HK-2 (cell line): Measurements from ENCODE around the gene ANKRD24.
A peak's percentile ranks its signal among the peaks of the same experiment; 100 is the strongest.
"Not testable (repeated sequence)": the region's sequence is repeated elsewhere in the genome, so short reads cannot be mapped to it uniquely, and the experiment has no call there.

Source experiments
- DNase-seq: peaks from one replicate; pipeline ENCODE4 v3.0.0-alpha.2; 2018; ENCODE audit not compliant: unreplicated experiment

The ANKRD24 gene

DNA sequence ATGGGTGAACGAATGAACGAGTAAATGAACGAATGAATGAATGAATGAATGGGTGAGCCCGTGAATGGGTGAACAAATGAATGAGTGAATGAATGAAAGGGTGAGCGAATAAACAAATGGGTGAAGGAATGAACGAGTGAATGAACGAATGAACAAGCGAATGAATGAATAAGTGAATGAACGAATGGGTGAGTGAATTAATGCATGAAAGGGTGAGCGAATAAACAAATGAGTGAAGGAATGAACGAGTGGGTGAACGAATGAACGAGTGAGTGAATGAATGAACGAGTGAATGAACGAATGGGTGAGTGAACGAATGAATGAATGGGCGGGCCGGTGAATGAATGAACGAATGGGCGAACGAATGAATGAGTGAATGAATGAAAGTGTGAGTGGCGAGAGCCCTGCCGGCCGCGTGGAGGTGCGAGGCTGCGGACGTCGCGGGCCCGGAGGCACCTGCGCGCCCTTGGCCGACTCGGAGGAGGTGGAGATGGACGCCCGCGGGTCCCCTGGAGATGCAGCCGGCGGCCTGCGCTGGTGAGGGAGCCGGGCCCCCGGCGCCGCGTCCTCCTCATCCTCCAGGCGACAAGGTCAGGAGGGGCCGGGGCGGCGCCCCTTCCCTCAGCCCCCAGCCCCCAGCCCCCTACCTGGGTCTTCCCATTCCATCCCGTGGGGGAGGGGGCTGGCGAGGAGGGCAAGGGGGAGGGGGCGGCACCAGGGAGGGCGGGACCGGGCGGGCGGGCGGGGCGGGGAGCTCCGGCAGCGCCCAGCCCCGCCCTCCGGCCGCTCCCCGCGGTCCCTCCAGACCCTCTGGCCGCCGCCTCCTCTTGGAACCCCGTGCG lies 15.4 kb downstream of the ANKRD24 start:
- no peak for DNase-seq

DNA sequence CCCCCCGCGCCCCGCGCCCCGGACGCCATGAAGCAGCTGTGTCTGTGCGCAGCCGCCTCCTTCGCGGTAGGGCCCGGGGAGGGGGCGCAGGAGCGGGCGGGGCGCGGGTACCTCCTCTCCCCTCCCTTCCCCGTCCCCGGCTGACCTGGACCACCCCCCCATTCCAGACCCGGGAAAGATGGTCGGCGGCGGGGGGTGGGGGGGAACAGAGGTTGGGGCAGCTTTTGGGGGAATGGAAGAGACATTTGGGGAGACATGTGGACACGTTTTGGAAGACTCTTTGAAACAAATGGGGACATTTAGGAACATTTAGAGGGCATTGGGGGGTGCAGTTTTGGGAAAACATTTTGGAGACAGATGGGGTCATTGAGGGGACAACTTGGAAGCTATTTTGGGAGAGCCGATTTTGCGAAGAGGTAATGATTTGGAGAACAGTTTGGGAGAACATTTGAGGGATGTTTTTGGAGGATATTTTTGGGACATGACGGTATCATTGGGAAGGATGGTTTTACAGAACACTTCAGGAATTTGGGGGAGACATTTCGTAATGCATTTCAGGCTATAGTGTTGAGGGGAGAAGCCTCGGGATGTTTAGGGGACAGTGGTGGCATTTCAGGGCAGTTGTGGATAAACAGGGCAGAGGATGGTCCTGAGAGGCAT lies 16.1 kb downstream of the ANKRD24 start:
- no peak for DNase-seq

DNA sequence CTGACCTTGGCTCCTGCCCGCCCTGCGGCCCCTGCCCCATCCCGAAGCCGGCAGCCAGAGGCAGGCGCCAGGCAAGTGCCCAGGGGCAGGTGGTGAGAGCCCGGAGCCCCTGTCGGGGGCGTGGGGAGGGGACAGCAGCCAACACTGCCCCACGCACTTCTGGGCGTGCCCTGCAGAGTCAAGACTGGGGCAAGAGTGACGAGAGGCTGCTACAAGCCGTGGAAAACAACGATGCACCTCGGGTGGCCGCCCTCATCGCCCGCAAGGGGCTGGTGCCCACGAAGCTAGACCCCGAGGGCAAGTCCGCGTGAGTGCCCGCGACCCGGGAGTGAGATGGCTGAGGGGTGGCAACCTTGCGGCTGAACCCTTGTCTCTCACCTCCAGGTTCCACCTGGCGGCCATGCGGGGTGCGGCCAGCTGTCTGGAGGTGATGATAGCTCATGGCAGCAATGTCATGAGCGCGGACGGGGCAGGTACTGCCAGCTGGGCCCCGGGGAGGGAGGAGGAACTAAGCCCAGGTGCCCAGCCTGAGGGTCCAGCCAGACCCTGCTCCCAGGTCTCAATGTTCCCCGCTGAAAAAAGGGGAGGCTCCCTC lies 17.3 kb downstream of the ANKRD24 start:
- DNase-seq, result no peak

DNA sequence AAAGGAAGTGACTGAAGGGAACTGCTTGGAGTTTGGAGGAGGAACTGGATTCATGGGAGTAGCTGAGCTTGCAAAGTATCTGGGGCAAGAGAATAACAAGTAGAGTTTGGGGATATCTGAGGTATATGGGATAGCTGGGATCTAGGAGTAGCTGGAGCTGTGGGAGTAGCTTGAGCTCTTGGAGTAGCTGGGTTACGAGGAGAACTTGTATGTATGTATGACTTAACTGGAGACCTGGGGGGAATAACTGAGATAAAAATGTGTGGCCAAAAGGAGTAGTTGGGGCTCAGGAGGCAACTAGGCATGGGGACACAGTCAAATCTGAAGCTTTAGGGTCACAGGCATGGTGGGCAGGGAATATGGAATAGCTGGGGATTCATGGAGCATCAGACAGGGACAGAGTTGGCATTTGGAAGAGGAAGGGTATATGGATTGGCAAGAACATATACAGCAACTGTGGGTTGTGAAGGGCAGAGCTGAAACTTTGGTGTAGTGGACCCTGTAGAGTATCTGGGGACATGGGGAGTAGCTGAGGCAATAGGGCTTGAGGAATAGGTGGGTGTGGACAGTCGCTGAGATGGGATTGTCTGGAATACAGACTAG lies 18.6 kb downstream of the ANKRD24 start:
- no peak for DNase-seq

DNA sequence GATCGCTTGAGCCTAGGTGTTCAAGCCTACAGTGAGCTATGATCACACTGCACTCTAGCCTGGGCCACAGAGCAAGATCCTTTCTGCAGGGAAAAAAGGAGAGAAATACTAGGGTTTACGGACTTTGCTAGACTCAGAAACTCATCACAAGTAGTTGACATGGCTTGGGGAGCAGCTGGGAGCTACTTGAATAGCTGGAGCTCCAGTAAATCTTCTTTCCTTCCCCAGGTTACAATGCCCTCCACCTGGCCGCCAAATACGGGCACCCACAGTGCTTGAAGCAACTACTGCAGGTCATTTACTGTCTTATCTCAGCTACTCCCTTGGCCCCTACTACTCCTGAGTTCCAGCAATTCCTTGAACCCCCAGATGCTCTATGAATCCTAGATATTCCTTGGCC lies 19.3 kb downstream of the ANKRD24 start:
- no peak for DNase-seq

DNA sequence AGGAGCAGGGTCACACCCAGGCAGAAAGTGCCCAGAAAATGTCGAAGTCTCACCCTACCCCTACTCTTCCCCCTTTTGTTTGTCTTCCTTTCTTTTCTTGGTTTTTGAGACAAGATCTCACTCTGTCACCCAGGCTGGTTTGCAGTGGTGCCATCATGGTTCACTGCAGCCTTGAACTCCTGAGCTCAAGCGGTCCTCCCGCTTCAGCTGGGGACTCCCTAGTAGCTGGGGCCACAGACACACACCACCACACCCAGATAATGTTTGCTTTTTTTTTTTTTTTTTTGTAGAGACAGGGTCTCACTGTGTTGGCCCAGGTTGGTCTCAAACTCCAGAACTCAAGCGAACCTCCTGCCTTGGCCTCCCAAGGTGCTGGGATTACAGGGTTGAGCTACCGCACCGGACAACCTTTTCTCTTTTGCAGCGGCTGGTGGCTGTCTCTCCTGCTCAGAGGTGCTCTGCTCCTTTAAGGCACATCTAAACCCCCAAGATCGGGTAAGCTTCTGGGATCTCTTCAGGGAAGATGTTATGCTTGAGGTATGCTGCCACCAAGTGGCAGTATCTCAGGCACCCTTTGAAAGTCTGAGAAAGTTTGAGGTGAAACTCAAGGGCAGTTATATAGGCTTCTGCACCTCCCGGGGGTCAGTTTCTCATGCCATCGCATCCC lies 24.5 kb downstream of the ANKRD24 start:
- peak; percentile 26 for DNase-seq

DNA sequence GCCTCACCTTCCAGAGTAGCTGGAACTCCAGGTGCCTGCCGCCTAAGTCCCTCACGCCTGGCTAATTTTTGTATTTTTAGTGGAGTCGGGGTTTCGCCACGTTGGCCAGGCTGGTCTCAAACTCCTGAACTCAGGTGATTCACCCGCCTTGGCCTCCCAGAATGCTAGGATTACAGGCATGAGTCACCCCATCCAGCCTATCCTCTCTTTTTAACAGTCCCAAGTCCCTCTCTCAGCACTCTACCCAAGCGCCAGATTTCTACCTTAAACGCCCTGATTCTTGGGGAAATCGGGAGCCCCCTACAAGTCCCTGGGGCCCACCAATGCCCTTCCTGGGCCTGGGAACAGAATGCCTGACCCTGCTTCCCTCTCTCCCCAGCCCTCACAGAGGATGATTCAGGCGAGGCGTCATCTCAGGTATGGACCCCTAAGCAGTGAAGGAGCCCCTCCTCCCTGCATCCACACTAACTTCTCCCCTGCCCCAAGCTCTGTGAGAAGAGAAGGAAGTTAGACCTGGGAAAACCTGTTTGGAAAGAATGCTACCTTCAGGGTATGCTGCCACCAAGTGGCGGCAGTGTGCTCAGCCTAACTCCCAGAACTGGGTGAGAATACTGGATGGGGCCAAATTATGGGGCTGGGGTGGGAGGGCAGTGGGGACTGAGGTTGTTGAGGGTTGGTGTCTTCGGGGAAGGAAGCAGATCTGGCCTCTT lies 26.1 kb downstream of the ANKRD24 start:
- peak; percentile 75 for DNase-seq

DNA sequence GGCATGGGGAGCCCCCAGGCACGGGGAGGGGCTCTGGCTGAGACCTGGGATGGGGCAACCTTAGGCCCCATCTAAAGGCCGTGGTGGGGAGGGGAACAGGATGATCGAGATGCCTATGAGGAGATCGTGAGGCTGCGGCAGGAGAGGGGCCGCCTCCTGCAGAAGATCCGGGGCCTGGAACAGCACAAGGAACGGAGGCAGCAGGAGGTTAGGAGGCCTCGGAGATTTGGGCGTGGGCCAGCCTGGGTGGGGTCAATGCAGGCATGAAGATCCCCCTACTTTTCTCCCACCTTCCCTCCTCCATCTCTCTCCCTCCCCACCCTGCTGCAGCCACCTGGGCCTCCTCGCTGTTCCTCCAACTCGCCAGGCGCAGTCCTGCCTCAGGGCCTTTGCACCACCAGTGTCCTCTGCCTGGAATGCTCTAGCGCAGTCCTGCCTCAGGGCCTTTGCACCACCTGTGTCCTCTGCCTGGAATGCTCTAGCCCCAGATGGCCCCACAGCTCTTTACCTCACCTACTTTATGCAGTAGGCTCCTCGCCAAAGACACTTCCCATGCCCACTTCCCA lies 27.8 kb downstream of the ANKRD24 start:
- no peak for DNase-seq

DNA sequence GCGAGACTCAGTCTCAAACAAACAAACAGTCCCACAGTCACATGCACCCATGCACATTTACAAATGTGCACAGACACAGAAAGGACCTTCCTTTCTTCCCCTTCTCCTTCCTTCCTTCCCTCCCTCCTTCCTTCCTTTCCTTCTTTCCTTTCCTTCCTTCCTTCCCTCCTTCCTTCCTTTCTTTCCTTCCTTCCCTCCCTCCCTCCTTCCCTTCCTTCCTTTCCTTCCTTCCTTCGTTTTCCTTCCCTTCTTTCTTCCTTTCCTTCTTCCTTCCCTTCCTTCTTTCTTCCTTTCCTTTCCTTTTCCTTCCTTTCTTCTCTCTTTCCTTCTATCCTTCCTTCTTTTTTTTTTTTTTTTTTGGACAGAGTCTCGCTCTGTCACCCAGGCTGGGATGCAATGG lies 30.6 kb downstream of the ANKRD24 start:
- DNase-seq, result no peak

DNA sequence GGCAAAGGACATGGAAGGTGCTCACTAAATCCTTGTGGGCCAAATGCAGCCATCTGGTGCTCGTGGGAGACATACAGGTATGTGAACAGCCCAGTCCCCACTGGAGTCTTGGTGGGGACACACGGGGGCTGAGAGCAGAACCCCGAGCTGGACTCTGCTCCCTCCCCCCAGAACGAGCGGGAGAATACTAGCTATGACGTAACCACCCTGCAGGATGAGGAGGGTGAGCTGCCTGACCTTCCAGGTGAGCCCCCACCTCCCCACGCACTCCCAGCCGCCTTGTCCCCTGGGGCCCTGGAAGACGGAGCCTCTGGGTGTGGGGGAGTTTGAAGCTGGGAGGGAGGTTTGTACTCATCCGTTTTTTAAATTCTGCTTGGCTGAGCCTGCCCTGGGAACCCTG lies 33.3 kb downstream of the ANKRD24 start:
- no peak for DNase-seq

DNA sequence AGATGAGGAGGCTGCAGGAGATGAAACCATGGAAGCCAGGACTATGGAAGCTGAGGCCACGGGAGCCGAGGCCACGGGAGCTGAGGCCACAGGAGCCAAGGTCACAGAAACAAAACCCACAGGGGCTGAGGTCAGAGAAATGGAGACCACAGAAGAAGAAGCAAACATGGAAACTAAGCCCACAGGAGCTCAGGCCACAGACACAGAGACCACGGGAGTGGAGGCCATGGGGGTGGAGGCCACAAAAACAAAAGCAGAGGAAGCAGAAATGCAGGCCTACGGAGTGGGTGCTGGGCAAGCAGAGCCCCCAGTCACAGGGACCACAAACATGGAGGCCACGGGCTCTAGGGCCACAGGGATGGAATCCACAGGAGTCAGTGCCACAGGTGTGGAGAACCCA lies 34.4 kb downstream of the ANKRD24 start:
- DNase-seq, result no peak

DNA sequence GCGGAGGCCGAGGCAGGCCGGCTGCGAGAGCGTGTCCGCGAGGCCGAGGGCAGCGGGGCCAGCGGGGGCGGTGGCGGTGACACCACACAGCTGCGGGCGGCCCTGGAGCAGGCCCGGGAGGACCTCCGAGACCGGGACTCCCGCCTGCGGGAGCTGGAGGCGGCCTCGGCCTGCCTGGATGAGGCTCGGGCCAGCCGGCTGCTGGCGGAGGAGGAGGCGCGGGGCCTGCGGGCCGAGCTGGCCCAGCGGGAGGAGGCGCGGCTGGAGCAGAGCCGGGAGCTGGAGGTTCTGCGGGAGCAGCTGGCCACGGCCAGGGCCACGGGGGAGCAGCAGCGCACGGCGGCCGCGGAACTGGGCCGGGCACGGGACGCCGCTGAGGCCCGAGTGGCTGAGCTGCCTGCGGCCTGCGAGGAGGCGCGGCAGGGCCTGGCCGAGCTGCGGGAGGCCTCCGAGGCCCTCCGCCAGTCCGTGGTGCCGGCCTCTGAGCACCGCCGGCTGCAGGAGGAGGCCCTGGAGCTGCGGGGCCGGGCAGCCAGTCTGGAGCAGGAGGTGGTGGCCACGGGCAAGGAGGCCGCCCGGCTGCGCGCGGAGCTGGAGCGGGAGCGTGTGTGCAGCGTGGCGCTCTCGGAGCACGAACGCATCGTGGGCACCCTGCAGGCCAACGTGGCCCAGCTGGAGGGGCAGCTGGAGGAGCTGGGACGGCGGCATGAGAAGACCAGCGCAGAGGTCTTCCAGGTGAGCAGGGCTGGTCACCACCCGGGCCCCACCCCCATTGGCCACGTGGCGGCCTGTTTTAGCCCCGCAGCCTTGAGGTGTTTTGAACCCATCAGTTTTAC lies 35.2 kb downstream of the ANKRD24 start:
- DNase-seq, result no peak

DNA sequence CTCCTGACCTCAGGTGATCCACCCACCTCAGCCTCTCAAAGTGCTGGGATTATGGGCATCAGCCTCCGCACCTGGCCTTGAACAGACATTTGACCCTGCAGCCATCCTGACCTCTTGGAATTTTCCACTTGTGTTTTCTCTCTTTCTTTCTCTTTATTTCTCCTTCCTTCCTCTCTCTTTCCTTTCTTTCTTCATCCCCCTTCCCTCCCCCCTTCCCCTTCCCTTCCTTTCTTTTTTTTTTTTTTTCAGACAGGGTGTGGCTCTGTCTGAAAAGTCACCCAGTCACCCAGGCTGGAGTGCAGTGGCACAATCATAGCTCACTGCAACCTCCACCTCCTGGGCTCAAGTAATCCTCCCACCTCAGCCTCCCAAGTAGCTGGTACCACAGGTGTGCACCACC lies 36.0 kb downstream of the ANKRD24 start:
- not testable (repeated sequence) for DNase-seq

DNA sequence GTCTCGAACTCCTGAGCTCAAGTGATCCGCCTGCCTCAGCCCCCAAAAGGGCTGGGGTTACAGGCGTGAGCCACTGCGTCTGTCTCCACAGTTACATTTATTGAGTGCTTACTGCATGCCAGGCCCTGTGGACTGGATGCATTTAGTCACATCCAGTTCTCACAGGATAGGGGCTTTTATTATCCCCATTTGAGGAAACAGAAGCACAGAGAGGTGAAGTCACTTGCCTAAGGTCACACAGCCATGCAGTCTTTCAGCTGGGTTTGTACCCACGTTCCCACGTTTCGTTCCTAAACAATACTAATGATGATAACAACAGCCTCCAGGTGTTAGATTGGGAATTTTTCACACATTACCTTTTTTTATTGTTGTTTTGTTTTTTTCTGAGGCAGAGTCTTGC lies 37.7 kb downstream of the ANKRD24 start:
- no peak for DNase-seq

DNA sequence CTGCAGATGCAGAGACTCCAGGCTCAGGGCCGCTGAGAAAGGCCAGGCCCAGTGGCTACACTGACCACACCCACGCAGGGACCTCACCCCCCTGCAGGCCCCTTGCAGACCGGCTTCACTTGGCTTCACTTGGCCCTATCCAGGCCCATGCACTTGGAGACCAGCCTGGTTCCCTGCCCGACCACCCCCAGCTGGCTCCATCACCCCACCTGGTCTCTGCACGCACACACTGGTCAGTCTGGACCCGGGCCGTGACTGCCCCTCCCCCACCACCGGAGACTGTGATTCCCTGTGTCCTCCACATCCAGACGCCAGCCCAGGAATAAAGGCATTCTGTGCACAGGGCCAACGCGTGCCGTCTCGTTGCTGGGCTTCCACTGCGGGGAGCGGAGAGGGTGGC lies 42.0 kb downstream of the ANKRD24 start:
- no peak for DNase-seq

DNA sequence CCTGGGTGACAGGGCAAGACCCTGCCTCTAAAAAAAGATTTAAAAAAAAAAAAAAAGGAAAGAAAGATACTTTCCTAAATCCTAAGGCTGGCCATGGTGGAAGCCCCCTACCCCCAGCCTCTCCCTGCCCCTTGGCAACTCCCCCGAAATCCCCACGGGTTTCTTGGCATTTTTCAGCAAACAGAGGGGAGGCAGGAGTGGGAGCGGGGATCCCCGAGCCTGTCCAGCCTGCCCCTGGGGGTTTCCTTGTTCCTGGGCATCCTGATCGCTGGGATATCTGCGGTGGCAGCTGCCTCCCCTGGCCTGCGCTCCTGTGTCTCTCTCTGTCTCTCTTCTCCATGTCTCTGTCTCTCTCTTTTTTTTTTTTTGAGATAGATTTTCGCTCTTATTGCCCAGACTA lies 43.4 kb downstream of the ANKRD24 start:
- DNase-seq, result no peak

DNA sequence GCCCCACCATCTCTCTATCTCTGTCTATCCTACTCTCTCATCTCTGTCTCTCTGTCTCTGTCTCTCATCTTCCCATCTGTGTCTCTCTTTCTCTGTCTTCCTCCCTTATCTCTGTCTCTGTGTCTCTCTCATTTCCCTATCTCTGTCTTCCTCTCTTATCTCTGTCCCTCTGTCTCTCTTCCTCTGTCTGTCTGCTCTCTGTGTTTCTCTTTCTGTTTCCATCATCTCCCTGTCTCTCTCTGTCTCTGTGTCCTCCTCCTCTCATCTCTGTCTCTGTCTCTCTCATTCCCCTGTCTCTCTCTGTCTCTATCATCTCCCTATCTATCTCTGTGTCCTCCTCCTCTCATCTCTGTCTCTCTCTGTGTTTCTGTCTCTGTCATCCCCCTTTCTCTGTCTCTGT lies 45.3 kb downstream of the ANKRD24 start:
- DNase-seq, result no peak

DNA sequence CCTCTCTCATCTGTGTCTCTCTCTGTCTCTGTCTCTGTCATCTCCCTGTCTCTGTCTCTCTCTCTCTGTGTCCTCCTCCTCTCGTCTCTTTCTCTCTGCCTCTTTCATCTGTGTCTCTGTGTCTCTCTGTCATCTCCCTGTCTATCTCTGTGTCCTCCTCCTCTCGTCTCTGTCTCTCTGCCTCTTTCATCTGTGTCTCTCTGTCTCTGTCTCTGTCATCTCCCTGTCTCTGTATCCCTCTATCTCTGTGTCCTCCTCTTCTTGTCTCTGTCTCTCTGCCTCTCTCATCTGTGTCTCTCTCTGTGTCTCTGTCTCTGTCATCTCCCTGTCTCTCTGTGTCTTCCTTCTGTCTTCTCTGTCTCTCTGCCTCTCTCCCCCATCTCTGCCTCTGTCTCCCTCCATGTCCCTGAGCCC lies 46.3 kb downstream of the ANKRD24 start:
- no peak for DNase-seq

DNA sequence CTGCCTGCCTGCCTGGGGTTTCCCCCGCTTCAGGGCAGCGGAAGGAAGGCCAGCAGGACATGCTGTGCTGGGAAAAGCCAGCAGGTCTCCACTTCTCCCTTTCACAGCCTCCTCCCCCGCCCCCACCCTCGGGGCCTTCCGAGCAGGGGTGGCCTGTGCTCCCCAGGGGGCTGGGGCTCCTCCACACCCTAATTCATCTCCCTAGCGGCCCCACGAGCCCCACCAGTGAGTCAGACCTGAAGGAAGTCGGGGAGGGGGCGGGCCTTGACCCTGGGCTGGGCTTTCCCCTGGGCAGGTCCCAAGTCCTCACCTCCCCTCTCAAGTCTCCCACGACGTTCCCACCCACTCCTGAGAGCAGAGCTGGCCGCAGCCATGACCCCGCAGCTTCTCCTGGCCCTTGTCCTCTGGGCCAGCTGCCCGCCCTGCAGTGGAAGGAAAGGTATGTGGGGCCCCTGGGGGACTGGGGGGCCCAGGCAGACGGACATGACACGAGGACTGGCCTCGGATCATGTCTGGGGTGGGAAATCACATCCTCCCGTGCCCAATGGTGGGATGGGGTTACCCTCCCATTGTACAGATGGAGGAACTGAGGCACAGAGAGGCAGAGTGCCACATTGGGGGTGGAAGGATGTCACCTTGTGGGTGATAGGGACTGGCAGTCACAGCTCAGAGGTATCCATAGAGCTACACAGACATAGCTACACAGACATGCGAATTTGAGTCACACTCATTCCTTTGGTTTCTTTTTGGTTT lies 46.9 kb downstream of the ANKRD24 start, which contains the start of gene EBI3:
EBI3 (plus strand) TSS at position 345 of the 753 bp plus-strand sequence; CDS start at position 373, 28 bp downstream.
- DNase-seq, result peak; percentile 88
